HL-60 (cell line): ENCODE measurements around the gene PRICKLE2.

Source experiments
- DNase-seq, 2 experiments: peaks; one replicate each; pipeline ENCODE4 v3.0.0-alpha.2; 2010 to 2020; ENCODE audit warnings: low read depth in 1 of 2, low spot score in 1 of 2
- H3K27ac ChIP-seq: fragments of 250-450 bp; sonication (Bioruptor Pico); replicated peaks from 2 replicates; pipeline ENCODE4 v1.5.1; 2020; ENCODE audit warnings: mild to moderate bottlenecking, moderate library complexity
- H3K27me3 ChIP-seq: fragments of 250-450 bp; sonication (Bioruptor Pico); 2 replicates; pipeline ENCODE4 v1.5.1; 2021; ENCODE audit warnings: mild to moderate bottlenecking, moderate library complexity; ENCODE audit not compliant: insufficient read depth, poor library complexity, severe bottlenecking
- H3K4me3 ChIP-seq: replicated peaks from 2 replicates; pipeline ENCODE4 v1.5.1; 2011; ENCODE audit warnings: mild to moderate bottlenecking, control low read depth, low read length; ENCODE audit not compliant: insufficient read depth
- CTCF ChIP-seq: IDR thresholded peaks from one replicate; pipeline ENCODE4 v1.5.1; 2011; ENCODE audit warnings: low read length, control low read depth, inconsistent platforms; ENCODE audit not compliant: insufficient read depth
- GABPA ChIP-seq: IDR thresholded peaks from 2 replicates; pipeline ENCODE4 v1.6.1; 2012; ENCODE audit warnings: low read depth
- POLR2AphosphoS5 ChIP-seq: IDR thresholded peaks from 2 replicates; pipeline ENCODE4 v1.6.1; 2012; ENCODE audit warnings: low read depth
- REST ChIP-seq: IDR thresholded peaks from 2 replicates; pipeline ENCODE4 v1.6.1; 2012; ENCODE audit warnings: low read depth; ENCODE audit not compliant: insufficient replicate concordance
- SPI1 ChIP-seq: IDR thresholded peaks from 2 replicates; pipeline ENCODE4 v1.6.1; 2012; ENCODE audit warnings: low read depth, mild to moderate bottlenecking, borderline replicate concordance

Gene PRICKLE2

DNA sequence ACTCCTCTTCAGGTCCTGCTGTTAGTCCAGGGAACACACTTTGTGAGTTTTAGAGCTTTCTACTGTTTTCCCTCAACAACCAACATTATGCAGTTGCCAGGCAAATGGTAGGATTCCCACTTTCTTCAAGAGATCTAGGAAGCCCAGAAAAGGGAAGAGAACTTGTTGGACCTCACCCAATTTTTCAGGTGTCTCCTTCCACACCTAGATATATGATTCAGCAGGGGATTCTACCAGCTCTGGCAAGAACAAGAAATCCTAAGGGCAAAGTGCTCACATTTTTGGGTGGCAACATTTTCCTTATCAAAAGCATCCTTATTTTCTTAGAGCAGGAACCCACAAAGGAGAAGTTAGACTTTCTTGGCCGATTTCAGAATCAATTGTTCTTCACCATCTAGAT lies 57.4 kb downstream of the PRICKLE2 start:
- Histone ChIP-seq H3K4me3 (no peak overlapping the region), H3K27me3 (peaks cover 2% of the 10 kb centered on the region), H3K27ac (no peak overlapping the region)
- no peak for DNase-seq
- no peak for TF ChIP-seq GABPA
- no peak for TF ChIP-seq CTCF
- no peak for TF ChIP-seq SPI1
- TF ChIP-seq REST = no peak
- TF ChIP-seq POLR2AphosphoS5 = no peak

GRCh38 chr3:64167351-64167750 lies 57.9 kb downstream of the PRICKLE2 start:
- DNase-seq = no peak
- Histone ChIP-seq H3K27me3 (peaks cover 2% of the 10 kb centered on the region), H3K4me3 (no peak overlapping the region), H3K27ac (no peak overlapping the region)
- TF ChIP-seq GABPA = no peak
- TF ChIP-seq REST = no peak

DNA sequence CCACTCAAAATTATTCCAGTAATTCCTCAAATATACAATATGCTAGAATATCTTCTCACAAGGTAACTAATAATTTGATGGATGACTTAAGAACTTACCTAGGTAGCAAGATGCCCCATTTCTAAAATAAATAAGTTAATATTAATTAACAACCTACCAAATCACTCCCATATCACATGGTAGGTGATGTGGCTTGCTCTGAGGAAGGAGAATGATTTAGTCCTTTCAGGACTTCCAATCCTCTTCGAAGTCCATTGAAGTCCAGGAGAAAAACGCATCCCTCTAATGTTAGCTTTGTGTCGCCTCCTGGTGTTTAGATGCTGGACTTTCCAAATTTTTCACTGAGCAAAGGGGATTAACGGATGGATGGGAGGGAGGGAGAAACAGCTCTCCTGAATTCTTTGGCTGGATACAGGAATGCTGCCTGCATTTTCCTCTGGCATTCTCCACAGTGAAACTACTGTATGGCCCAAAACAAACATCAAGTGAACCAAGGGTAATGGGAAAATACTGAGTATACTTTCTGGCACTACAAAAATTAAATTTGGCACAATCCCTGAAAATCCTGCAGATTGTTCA lies 58.6 kb downstream of the PRICKLE2 start:
- peaks cover 2% of the 10 kb centered on the region for H3K27me3 ChIP-seq
- no peak for TF ChIP-seq REST
- TF ChIP-seq SPI1 = no peak
- no peak for TF ChIP-seq GABPA
- TF ChIP-seq CTCF = no peak
- TF ChIP-seq POLR2AphosphoS5 = no peak

More for the DNA sequence above, 58.6 kb downstream of the PRICKLE2 start:
- no peak for DNase-seq
- no peak overlapping the region for H3K27ac ChIP-seq
- no peak overlapping the region for H3K4me3 ChIP-seq
